ENCODE results near the gene LRRC23.

The LRRC23 gene

DNA sequence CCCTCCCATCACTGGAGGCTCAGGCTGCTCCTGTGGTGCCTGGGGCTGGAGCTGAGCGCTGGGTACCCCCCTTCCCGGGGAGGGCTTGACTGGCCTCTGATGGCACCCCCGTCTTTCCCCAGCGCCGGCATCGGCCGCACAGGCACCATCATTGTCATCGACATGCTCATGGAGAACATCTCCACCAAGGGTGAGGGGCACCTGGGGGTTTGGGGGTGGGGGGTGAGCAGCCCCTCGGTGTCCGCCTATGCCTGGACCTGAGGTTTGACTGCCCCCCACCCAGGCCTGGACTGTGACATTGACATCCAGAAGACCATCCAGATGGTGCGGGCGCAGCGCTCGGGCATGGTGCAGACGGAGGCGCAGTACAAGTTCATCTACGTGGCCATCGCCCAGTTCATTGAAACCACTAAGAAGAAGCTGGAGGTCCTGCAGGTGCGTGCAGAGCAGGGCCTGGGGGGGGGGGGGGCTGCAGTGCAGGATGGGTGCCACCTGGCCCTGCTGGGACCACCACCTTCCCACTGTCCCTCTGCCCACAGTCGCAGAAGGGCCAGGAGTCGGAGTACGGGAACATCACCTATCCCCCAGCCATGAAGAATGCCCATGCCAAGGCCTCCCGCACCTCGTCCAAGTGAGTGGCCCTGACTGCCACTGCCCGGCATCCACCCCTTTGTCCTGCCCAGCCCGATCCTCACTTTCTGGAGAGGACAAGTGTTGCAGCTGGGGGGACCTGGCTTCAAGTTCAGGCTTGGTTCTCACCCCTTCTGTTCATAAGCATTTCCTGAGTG is 55.4 kb downstream of the LRRC23 start:
- DNase-seq: no peak

DNA sequence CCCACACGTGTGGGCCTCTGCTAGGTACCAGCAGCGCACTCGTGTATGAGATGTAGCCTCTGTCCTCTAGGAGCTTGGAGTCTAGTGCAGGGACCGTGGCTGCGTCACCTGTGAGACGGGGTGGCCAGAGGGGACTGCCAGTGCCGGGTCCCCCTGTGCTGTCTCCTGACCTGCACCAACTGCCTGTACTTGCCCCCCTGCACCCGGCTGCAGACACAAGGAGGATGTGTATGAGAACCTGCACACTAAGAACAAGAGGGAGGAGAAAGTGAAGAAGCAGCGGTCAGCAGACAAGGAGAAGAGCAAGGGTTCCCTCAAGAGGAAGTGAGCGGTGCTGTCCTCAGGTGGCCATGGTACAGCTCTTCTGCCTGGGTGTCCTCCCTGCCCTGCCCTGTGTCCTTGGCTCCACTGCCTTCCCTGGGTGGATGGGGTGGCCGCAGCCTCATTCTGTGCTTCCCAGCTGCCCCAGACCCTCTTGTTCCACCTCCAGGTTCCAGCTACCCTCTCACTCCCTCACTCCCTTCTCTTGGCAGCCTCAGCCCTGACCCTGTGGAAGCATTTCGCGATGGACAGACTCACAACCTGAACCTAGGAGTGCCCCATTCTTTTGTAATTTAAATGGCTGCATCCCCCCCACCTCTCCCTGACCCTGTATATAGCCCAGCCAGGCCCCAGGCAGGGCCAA is 56.1 kb downstream of the LRRC23 start:
- no peak for DNase-seq

DNA sequence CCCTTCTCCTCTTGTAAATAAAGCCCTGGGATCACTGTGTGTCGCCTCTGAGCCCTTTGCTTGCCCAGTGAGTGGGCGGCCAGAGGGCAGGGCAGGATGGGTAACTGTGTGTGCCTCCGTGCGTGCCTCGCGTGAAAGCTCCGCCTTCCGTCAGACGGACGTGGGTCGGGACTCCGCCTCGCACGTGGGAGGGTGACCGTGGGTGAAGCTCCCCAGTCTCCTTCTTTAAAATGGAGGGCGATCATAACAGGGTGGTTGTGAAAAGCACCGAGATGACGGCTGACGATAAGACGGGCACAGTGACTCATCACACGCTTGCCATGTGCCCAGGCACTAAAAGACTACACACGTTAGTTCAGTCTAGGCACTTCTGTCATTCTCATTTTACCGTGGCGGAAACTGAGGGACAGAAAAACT is 56.7 kb downstream of the LRRC23 start:
- no peak for DNase-seq

DNA sequence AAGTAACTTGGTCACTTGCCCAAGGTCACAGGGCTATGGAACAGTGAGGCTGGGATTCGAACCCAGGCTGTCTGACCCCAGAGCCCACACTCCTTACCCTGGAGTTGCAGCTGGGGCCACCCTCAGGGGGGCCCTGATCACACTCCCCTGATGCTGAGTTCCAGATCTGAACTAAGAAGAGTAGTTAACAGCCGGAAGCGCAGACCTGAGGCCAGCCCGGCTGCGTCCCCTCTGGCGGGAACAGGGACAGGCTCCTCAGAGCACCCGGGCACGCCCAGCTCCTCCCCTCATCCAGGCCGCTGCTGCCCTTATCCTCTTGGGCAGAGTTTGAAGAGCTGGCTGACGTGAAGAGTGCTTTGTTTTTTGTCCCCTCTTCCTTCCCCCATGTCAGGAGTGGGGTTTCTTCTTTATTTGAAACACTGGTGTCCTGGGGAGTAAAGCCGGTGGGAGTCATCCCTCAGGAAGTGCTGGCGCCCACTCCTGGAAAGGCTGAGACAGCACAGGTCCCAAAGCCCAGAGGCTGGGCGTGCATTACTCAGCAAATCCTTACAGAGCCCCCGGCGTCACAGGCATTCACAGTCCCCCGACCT is 57.2 kb downstream of the LRRC23 start:
- peak; percentile 8 for DNase-seq

DNA sequence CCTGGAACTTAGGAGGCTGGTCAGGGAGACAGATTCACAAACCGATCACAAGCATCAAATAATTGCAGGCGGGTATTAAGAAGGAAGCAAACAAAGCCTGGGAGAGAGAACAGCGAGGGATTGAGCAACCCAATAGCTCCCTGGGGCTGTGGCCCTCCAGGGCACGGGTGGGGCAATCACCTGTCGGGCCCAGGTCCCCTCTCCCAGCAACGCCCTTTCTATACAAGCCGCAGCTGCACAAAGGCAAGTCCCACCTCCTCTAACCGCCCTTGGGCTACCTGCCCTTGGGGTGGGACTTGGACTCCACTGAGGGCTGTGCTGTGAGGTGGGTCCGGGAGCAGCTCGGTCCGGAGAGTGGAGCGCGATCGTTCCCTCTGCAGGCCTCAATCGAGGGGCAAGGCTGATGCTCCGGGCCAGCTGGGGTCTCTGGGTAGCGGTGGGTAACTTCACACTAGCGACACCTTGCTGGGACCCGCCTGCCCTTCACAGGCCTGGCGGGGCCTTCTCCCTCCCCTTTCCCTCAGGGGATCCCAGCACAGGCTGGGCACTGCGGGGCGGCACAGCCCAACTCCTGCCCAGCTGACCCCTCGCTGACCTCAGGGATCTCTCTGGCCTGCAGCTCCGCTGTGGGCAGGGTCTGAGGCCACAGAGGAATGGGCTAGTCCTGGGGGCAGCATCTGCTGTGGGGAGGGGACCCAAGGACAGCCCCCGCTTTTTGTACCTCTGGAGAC is 57.8 kb downstream of the LRRC23 start:
- DNase-seq: no peak

DNA sequence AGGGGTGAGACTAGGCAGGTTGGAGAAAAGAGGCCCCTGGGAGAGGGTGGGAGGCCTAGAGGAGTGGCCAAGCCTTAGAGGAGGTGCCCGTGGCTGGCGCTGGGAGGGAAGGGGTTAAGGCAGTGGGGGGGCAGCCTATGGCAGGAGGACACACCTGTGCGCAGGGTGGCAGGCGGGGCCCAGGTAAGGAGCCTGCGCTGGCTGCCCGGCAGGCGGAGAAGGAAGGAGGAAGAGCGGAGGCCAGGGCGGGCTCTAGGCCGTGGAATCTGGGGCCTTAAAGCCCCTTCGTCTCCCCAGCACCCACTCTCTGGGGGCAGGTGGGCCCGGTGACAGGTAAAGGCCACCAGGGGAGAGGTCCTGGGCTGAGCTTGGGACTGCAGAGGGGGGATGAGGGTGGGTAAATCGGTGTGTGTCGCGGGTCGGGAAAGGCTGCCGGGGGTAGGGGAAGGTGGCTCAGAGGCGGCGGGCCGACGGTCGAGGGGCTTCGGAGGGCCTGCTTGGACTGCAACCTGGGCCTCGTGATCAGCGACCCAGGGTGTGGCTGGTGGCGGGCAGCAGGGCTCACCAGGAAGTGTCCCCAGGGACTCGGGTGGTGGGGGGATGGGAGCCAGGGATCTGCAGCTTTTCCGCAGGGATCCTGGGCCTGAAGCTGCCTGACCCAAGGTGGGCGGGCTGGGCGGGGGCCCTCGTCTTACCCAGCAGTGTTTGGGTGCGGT is 58.6 kb downstream of the LRRC23 start:
- peak; percentile 88 for DNase-seq
